Smooth muscle cell (in vitro differentiated cells): ENCODE data around the gene KIRREL3. TPM values are rescaled to one million over a fixed set of nuclear protein-coding genes. Genes with fewer than 3 reads are reported as not detected.

Experiments used
- DNase-seq: peaks from one replicate; lab custom pipeline; 2025; ENCODE audit not compliant: unreplicated experiment; lab: John Stamatoyannopoulos, UW
- H2AFZ ChIP-seq: fragments of 200-600 bp; sonication (generic); 2 replicates; pipeline ENCODE4 v1.6.0; 2016; ENCODE audit warnings: antibody characterized with exemption, low read depth, mild to moderate bottlenecking
- H3F3A ChIP-seq: fragments of 200-600 bp; sonication (generic); 2 replicates; pipeline ENCODE4 v1.6.0; 2017; ENCODE audit warnings: antibody characterized with exemption, low read depth
- H3K27ac ChIP-seq: fragments of 200-600 bp; sonication (generic); 2 replicates; pipeline ENCODE4 v1.5.1; 2016; ENCODE audit warnings: low read depth, mild to moderate bottlenecking
- H3K27me3 ChIP-seq: fragments of 200-600 bp; sonication (generic); 2 replicates; pipeline ENCODE4 v1.6.1; 2016; ENCODE audit warnings: low read depth, mild to moderate bottlenecking
- H3K36me3 ChIP-seq: fragments of 200-600 bp; sonication (generic); 2 replicates; pipeline ENCODE4 v1.5.1; 2016; ENCODE audit warnings: low read depth
- H3K4me1 ChIP-seq: fragments of 200-600 bp; sonication (generic); 2 replicates; pipeline ENCODE4 v1.5.1; 2016; ENCODE audit warnings: low read depth
- H3K4me2 ChIP-seq: fragments of 200-600 bp; sonication (generic); 2 replicates; pipeline ENCODE4 v1.6.0; 2016; ENCODE audit warnings: mild to moderate bottlenecking
- H3K4me3 ChIP-seq: fragments of 200-600 bp; sonication (generic); 2 replicates; pipeline ENCODE4 v1.5.1; 2016; ENCODE audit warnings: mild to moderate bottlenecking
- H3K79me2 ChIP-seq: fragments of 200-600 bp; sonication (generic); 2 replicates; pipeline ENCODE4 v1.6.0; 2016; ENCODE audit warnings: low read depth, mild to moderate bottlenecking
- H3K9ac ChIP-seq: fragments of 200-600 bp; sonication (generic); 2 replicates; pipeline ENCODE4 v1.6.0; 2016; ENCODE audit warnings: low read depth
- H3K9me3 ChIP-seq: fragments of 200-600 bp; sonication (generic); replicated peaks from 2 replicates; pipeline ENCODE4 v1.5.1; 2016; ENCODE audit warnings: low read depth
- H4K20me1 ChIP-seq: fragments of 200-600 bp; sonication (generic); 2 replicates; pipeline ENCODE4 v1.6.0; 2016; ENCODE audit warnings: low read depth
- CTCF ChIP-seq: fragments of 200-600 bp; sonication (generic); IDR thresholded peaks from 2 replicates; pipeline ENCODE4 v1.5.1; 2017; ENCODE audit warnings: borderline replicate concordance, mild to moderate bottlenecking, antibody characterized with exemption; ENCODE audit not compliant: insufficient read depth, poor library complexity, severe bottlenecking
- WGBS: methylation state at CpG from one replicate; pipeline ENCODE4 v1.1.7; 2016; ENCODE audit warnings: low lambda C conversion rate; 5-methylcytosine and 5-hydroxymethylcytosine counted together
- polyA plus RNA-seq: library from polyadenylated mRNA; unstranded; fragments of >200 nt; fragmentation: Nextera tagmentation; extraction: Ambion mirVana; gene quantifications from 2 replicates; pipeline ENCODE4 v1.2.1, GENCODE V29; 2016
- total RNA-seq: library from RNA; depleted of rRNA; stranded (reverse); fragments of >200 nt; gene quantifications from 2 replicates; pipeline ENCODE4 v1.2.3, GENCODE V29; 2014

KIRREL3 gene
- total and polyA plus RNA-seq, 2 experiments from 2014 or later: 1.2 TPM; not detected in 1

- no peaks in the 10 kb centered on the region for H3K36me3 ChIP-seq
- no peaks in the 10 kb centered on the region for H3K79me2 ChIP-seq
- peaks cover 8% of the 10 kb centered on the region for H3K27me3 ChIP-seq
- no peak overlapping the region for H3K9ac ChIP-seq
- no peaks in the 10 kb centered on the region for H4K20me1 ChIP-seq
- no peak overlapping the region for H3K4me3 ChIP-seq
- H3F3A ChIP-seq: no peaks in the 10 kb centered on the region
- no peaks in the 10 kb centered on the region for H3K4me1 ChIP-seq
- peak; percentile 71 for TF ChIP-seq CTCF
- no peak overlapping the region for H2AFZ ChIP-seq
- DNase-seq: no peak
- no peak overlapping the region for H3K4me2 ChIP-seq
- WGBS: 59% methylated on average over 4 of the region's 4 CpGs
- H3K27ac ChIP-seq: no peak overlapping the region
- H3K9me3 ChIP-seq: no peaks in the 10 kb centered on the region
Measured at GRCh38 chr11:126716456-126717083, 284.0 kb downstream of the KIRREL3 start.

GRCh38 chr11:126713806-126714205 lies 286.8 kb downstream of the KIRREL3 start:
- no peak overlapping the region for H2AFZ ChIP-seq

GRCh38 chr11:126711977-126712625 lies 288.5 kb downstream of the KIRREL3 start:
- peaks cover 8% of the 10 kb centered on the region for H3K27me3 ChIP-seq
- H2AFZ ChIP-seq: peak overlapping the region; percentile 77
- H3K27ac ChIP-seq: no peak overlapping the region
- no peak for DNase-seq
- no peaks in the 10 kb centered on the region for H3K4me1 ChIP-seq
- no peaks in the 10 kb centered on the region for H3K36me3 ChIP-seq
- peak overlapping the region; percentile 74 for H3K4me2 ChIP-seq
- TF ChIP-seq CTCF: no peak
- H3K4me3 ChIP-seq: no peak overlapping the region
- H3F3A ChIP-seq: no peaks in the 10 kb centered on the region
- 64% methylated on average over 27 of the region's 27 CpGs for WGBS
- no peaks in the 10 kb centered on the region for H3K79me2 ChIP-seq
- no peaks in the 10 kb centered on the region for H4K20me1 ChIP-seq
- H3K9me3 ChIP-seq: no peaks in the 10 kb centered on the region
- H3K9ac ChIP-seq: no peak overlapping the region

More at GRCh38 chr11:126713806-126714205, 286.8 kb downstream of the KIRREL3 start:
- no peak overlapping the region for H3K27ac ChIP-seq
- H3K4me2 ChIP-seq: no peak overlapping the region
- no peaks in the 10 kb centered on the region for H3K36me3 ChIP-seq
- H3K9ac ChIP-seq: no peak overlapping the region
- peaks cover 8% of the 10 kb centered on the region for H3K27me3 ChIP-seq
- H3K9me3 ChIP-seq: no peaks in the 10 kb centered on the region
- no peak overlapping the region for H3K4me3 ChIP-seq
- no peak for DNase-seq
- WGBS: 91% methylated on average over 6 of the region's 6 CpGs
- H3F3A ChIP-seq: no peaks in the 10 kb centered on the region
- no peak for TF ChIP-seq CTCF
- no peaks in the 10 kb centered on the region for H3K4me1 ChIP-seq
- H3K79me2 ChIP-seq: no peaks in the 10 kb centered on the region
- H4K20me1 ChIP-seq: no peaks in the 10 kb centered on the region
